NCI-H2029 (cell line): ENCODE data around the gene RNU5B-1.

ENCODE experiments used
- DNase-seq: peaks from one replicate; lab custom pipeline; 2025; lab: John Stamatoyannopoulos, UW

The RNU5B-1 gene

GRCh38 chr15:65328506-65329287 is 24.2 kb downstream of the RNU5B-1 start:
- DNase-seq: no peak

DNA sequence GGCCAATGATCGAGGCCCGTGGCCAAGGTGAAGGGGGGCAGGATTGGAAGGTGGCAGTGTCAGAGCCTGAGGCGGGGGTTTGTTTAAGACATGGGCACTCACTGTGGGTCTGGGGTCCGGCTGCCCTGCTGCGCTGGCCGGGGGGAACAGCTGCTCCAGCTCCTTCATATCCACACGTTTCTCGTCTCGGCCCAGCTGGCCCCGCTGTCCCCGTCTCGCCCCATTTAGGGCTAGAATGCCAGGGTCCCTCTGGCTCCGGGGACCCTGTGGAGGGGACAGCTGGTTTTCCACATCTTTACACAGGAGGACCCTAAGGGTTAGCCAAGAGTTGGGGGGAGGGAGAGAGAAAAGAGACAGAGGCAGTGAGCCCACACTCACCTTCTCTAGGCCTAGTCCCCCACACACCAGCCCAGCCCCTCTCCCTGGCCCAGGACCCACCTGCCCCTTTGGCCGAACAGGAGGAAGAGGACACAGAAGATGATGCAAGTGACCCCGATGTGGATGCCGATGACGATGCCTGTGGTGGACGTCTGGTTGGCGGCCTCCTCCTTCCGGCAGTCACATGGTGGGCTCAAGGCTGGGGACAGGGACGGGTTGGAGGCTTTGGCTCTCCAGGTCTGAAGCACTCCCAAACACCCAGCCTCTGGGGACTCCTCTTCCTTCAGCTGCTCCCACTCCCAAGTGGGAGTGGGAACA is 25.0 kb downstream of the RNU5B-1 start:
- DNase-seq: no peak

GRCh38 chr15:65329984-65330735 is 25.7 kb downstream of the RNU5B-1 start:
- no peak for DNase-seq

- no peak for DNase-seq
Measured at GRCh38 chr15:65330934-65331645, 26.6 kb downstream of the RNU5B-1 start.

DNA sequence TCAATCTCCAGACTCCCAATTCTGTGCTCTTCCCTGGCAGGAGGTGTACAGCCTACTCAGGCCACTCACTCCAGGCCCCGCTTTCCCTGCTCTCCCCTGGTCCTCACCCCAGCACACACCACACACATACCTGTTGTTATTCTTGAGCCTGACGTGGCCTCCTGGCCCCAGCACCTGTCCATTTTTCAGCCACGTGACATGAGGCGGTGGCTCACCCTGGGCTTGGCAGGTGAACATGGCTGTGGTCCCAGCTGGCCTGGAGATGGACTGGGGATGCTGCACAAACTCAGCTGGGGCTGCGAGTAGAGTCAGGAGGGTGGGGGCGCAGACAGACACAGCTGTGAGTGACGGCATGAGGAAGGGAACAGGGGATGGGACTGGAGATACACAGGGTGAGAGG is 27.3 kb downstream of the RNU5B-1 start:
- no peak for DNase-seq

DNA sequence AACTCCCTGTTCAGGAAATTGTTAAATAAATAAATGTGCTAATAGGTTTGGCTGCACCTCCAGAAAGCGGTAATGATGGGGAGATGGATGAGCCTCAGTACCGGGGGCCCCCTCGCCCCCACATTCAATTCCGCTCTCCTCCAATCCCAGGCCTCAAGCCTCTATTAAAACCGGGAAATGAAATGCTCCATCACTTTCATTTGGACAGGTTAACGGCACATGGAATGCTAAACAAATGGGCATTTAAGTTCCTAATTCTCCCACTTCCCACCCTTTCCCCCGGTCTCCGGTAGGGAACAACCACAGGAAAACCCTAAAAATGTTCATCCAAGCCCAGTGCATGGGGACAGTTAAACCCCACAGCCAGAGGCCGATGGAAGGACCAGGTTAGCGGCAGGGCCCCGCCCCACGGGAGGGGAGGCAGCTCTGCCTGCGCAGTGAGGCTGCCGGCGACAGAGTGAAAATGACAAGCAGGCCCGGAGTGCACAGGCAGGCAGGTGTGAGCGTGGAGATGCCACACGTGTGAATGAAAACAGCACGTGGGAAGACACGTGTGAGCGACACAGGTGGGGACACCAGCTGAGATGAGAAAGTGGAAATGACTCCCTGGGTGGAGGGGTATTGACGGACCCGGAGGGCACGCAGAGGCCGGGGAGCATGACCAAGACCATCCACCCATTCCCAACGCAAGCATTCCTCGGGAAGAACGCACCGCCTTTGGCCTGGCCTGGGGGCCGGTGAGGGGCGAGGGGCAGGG is 28.1 kb downstream of the RNU5B-1 start:
- DNase-seq: no peak

DNA sequence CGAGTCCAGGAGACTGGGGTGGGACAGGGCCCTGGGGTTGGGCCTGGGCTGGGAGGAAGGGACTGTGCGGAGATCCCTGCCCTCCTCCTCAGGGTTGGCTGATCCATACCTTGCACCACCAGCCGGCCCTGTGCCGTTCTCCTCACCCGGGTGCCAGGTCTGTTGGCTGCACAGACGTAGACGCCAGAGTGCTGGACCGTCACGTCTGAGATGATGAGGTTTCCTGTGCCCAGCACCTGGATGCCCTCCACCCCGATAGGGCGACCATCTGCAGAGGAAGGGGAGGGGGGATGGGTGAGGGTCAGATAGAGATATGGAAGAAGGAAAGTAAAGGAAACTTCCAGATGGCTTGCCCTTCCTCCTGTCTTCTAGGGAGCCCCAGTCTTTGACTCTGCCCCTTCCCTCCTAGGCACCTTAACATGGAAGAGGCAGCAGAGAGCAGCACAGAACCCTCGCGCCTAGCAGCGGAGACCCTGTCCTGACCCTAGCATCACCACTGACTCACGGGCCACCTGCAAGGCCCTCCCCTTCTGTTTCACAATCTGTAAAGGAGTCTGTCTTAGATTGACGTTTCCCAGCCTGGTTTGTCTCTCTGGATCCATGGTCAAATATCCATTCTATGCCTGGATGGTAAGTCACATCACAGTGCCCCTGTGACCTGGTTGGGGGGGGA is 28.8 kb downstream of the RNU5B-1 start:
- DNase-seq: no peak

GRCh38 chr15:65333856-65334255 is 29.4 kb downstream of the RNU5B-1 start:
- DNase-seq: no peak

DNA sequence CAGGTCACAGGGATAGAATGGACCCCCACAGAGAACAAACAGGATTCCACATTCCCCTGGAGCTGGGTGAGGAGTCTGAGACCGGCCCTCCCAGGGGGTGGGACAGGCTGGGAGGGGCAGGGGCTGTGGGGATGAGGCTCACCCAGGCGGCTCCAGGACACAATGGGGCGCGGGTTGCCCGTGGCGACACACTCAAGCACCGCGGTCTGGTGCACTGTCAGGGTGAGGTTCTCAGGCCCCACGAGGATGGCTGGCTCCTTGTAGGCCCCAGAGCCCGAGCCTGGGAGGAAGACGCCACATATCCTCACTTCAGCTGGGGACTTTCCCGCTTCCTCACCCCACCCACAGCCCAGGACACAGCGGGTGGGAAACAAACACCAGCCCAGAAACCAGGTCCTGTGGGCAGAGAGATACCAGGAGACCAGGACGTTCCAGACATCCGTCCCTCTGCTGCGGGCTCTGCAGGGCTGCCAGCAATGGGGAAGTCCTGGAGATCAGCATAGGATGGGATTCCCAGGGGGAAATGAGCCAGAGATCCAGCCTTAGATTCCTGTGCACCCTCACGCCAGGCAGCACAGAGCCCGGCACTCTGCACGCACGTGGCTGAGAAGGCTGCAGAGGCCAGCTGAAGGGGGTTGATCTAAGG is 30.2 kb downstream of the RNU5B-1 start:
- DNase-seq: no peak

DNA sequence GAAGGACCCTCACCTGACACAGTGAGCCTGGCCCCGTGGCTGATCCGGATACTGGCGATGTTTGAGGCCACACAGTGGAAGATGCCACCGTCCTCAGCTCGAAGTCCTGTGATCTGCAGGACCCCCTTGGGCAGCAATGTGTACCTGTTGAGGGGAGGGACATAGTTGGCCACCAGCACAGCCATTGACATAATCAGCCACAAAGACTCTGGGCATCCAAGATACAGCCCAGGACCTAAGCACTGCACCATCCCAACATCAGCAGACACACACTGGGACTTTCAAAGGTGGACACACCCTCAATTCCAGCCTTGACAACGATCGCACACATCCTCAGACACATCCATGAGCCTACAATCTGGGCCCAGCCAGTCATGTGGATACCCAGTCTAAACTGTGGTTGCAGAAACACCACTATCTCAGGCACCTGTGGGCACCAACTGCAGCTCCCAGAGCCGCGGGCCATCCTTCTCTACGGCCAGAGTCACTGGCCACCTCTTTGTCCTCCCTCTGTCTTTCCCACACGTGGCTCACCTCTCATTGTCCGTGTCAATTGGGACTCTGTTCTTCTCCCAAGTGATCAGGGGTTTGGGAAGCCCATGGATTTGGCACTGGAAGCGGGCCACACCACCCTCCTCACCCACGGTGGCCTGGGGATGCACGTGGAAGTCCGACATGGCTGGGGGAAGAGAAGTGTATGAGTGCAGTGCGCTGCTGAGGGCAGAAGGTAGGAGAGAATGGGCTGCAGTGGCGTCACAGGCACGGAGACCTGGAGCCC is 31.0 kb downstream of the RNU5B-1 start:
- no peak for DNase-seq

DNA sequence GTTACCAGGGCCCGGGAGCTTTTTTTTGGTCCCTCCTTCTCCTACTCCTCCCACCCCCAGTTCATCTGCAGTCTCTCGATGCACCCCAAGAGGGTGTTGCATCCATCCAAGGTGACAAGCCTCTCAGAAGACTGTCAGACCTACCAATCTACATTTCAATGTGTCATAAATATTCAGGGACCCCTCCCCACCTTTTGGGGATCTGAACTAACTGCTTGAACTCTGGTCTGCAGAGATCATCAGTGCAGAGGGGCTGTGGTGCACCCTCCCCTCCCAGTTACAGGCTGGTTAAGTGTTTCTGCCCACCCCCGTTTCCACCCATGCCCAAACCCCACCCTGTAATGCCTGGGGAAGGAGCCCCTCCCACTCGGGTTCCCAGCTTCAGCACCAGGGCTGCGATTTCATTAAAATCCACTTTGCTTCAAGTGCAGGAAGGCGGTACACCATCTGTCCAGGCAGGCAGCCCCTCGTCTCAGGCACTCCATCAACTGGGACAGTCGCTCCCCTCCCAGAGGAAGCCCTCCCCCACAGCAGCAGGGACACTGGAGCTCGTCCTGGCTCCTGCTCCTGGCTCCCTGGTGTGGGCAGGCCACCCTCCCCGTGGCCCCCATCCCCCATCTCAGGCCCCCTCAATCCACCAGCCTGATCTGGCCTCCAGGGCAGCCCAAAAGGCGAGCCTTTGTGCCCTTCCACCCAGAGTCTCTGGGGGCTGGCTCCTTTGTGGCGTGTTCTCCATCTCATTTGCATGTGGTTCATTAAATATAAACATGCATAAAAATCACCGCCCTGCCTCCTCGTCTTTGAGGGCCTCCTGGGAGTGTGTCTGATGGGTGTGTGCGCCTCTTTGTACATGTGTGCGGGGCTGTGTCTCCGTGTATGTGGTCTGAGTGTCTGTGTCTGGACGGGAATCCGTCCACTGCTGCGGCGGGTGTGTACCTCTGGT is 32.3 kb downstream of the RNU5B-1 start:
- DNase-seq: no peak

GRCh38 chr15:65337436-65338070 is 33.1 kb downstream of the RNU5B-1 start:
- DNase-seq: no peak

- DNase-seq: no peak
Measured at GRCh38 chr15:65338366-65338765, 33.9 kb downstream of the RNU5B-1 start.

DNA sequence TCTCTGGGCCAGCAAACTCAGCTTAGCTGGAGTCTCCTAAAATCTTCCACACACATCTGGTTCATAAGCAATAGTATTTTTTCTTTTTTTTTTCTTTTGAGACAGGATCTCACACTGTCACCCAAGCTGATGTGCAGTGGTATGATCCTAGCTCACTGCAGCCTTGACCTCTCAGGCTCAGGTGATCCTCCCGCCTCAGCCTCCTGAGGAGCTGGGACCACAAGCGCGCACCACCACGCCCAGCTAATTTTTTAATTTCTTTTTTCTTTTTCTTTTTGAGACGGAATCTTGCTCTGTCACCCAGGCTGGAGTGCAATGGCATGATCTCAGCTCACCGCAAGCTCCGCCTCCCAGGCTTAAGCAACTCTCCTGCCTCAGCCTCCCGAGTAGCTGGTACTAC is 34.3 kb downstream of the RNU5B-1 start:
- DNase-seq: no peak

DNA sequence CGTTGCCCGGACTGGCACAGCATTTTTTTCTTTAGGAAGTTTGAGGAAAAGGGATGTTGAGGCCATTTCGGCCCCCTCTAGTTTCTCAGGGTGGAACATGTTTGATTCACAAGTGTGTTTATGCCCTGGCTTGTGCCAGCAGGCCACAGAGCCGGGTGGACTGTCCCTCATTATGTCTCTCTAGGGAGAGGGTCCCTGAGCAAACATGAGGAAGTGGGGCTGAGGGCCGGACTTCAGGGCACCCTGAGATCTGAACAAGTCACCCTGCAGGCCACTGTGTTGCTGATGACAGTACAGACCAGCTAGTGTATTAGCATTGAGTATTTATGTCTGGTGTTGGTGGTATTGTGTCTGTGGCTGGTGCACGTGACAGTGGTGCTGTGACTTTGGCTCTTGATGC is 34.9 kb downstream of the RNU5B-1 start:
- no peak for DNase-seq

DNA sequence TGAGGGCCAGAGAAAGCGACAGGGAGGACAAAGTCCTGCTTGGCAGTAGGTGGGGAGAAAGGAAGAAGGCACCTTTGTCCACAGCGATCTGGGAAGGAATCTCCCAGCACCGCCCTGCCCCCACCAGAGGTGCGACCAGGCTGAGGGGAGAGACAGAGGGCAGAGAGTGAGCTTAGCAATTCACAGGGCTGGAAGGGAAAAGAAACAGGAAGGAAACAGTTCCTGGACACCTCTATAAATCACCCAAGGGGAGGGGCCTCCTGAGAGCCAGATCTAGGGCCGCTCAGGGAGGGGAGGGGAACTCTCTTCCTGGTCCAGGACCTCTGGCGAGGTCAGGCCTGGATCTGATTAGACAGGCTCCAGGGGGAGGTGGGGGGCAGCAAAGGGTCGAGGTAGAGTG is 35.4 kb downstream of the RNU5B-1 start:
- no peak for DNase-seq

GRCh38 chr15:65342493-65342892 is 38.0 kb downstream of the RNU5B-1 start:
- no peak for DNase-seq

GRCh38 chr15:65343374-65343981 is 39.0 kb downstream of the RNU5B-1 start:
- DNase-seq: no peak
